ENCODE data around the gene CCNF.

- no peak for TF ChIP-seq CTCF (IDR thresholded peaks at IDR 0.05)
- TF ChIP-seq EZH2 (IDR thresholded peaks at IDR 0.05) = no peak
- TF ChIP-seq EZH2phosphoT487 (IDR thresholded peaks at IDR 0.05) = no peak
Measured at GRCh38 chr16:2505695-2506094, 76.4 kb downstream of the CCNF start.
